Measurements from ENCODE around the gene NOD1.
"Not testable (repeated sequence)": the region's sequence is repeated elsewhere in the genome, so short reads cannot be mapped to it uniquely, and the experiment has no call there.

NOD1 gene

GRCh38 chr7:30478349-30479201 lies at the start of gene NOD1:
NOD1 (minus strand) TSS chr7:30478784; CDS start chr7:30456921, 21,863 bp downstream.
- DNase-seq = peak; percentile 60

GRCh38 chr7:30527297-30527696 lies 48.7 kb upstream of the NOD1 start:
- DNase-seq = not testable (repeated sequence)

- no peak for DNase-seq
These were observed 47.6 kb upstream of the NOD1 start for GRCh38 chr7:30526163-30526562.

GRCh38 chr7:30525429-30525828 lies 46.8 kb upstream of the NOD1 start:
- no peak for DNase-seq

- no peak for DNase-seq
These were observed 46.0 kb upstream of the NOD1 start for GRCh38 chr7:30524545-30524944.

GRCh38 chr7:30523466-30523865 lies 44.9 kb upstream of the NOD1 start:
- no peak for DNase-seq

GRCh38 chr7:30522159-30522558 lies 43.6 kb upstream of the NOD1 start:
- no peak for DNase-seq

- no peak for DNase-seq
These were observed 42.9 kb upstream of the NOD1 start for GRCh38 chr7:30521532-30521931.

GRCh38 chr7:30519122-30519521 lies 40.5 kb upstream of the NOD1 start:
- no peak for DNase-seq

GRCh38 chr7:30515761-30516160 lies 37.2 kb upstream of the NOD1 start:
- no peak for DNase-seq

- DNase-seq = no peak
These were observed 36.2 kb upstream of the NOD1 start for GRCh38 chr7:30514776-30515175.

GRCh38 chr7:30514177-30514576 lies 35.6 kb upstream of the NOD1 start:
- DNase-seq = no peak

- DNase-seq = no peak
These were observed 35.2 kb upstream of the NOD1 start for GRCh38 chr7:30513762-30514161.

GRCh38 chr7:30511973-30512662 lies 33.5 kb upstream of the NOD1 start:
- no peak for DNase-seq

GRCh38 chr7:30511494-30511893 lies 32.9 kb upstream of the NOD1 start:
- no peak for DNase-seq

- DNase-seq = peak; percentile 34
These were observed 31.8 kb upstream of the NOD1 start for GRCh38 chr7:30510124-30511075.

GRCh38 chr7:30509171-30509857 lies 30.7 kb upstream of the NOD1 start:
- not testable (repeated sequence) for DNase-seq

GRCh38 chr7:30507346-30507900 lies 28.8 kb upstream of the NOD1 start:
- not testable (repeated sequence) for DNase-seq

GRCh38 chr7:30505174-30505697 lies 26.7 kb upstream of the NOD1 start:
- no peak for DNase-seq

- peak; percentile 99 for DNase-seq
These were observed 26.0 kb upstream of the NOD1 start, which contains the start of gene GGCT for GRCh38 chr7:30504301-30505173. GGCT (minus strand) TSS chr7:30504829; CDS start chr7:30504709, 120 bp downstream.

All from NCI-H1092 treated with DMSO at 0.1 percent for 48 hours (cell line).